HepG2 (cell line): Measurements from ENCODE around the gene PIK3R4. TPM values are rescaled to one million over a fixed set of nuclear protein-coding genes. Genes with fewer than 3 reads are reported as not detected.

Source experiments
- ATAC-seq: fragments of 200-7000 bp; cut with Tn5 transposase; 3 replicates; pipeline ENCODE4 v1.9.1; 2020; ENCODE audit warnings: mild to moderate bottlenecking, moderate library complexity
- BruUV-seq: library from RNA; stranded (reverse); fragments of 400-500 nt; replicated peaks from 2 replicates; lab custom pipeline; 2021; lab: Mats Ljungman, UMichigan
- CTCF ChIA-PET: fragments of 300-600 bp; formaldehyde crosslinking; extraction: SDS; loops from one replicate; lab custom pipeline; 2021; ENCODE audit warnings: low total read pairs, inconsistent platforms, low intra/inter-chr PET ratio; lab: Yijun Ruan, JAX
- POLR2A ChIA-PET: fragments of 350-600 bp; sonication (Branson Sonifier 250); formaldehyde crosslinking; loops from one replicate; lab custom pipeline; 2020; ENCODE audit warnings: antibody characterized with exemption, inconsistent platforms; lab: Yijun Ruan, JAX
- DNase-seq: peaks from one replicate; pipeline ENCODE4 v3.0.0-alpha.2; 2015; ENCODE audit warnings: low spot score
- FAIRE-seq: peaks from 3 replicates; lab custom pipeline; 2011; peaks lifted over from hg19 to GRCh38; lab: Jason Lieb, UNC
- H2AFZ ChIP-seq: one replicate; pipeline ENCODE4 v1.6.1; 2011; ENCODE audit warnings: low read length, inconsistent platforms
- H3K27ac ChIP-seq: fragments of 300-600 bp; 3 replicates; pipeline ENCODE4 v1.8.0; 2011; ENCODE audit warnings: mixed run types, mild to moderate bottlenecking, mixed read lengths, low read length, inconsistent platforms; ENCODE audit not compliant: insufficient read depth; ENCODE audit errors: extremely low read length
- H3K27me3 ChIP-seq, 2 experiments: fragments of 200-600 bp in 1 of 2; 2 replicates in 1 of 2; 3 replicates in 1 of 2; pipeline versions ENCODE4 v1.6.0 to v1.8.0; 2011; ENCODE audit warnings: low read length in 2 of 2, mild to moderate bottlenecking in 2 of 2, moderate library complexity in 2 of 2, inconsistent platforms in 1 of 2; ENCODE audit not compliant: insufficient read depth in 2 of 2, control insufficient read depth in 1 of 2
- H3K36me3 ChIP-seq, 2 experiments: fragments of 200-600 bp in 1 of 2; replicated peaks in 1 of 2; 2 replicates in 1 of 2; 3 replicates in 1 of 2; pipeline versions ENCODE4 v1.5.1 to v1.8.0; 2011; ENCODE audit warnings: low read length in 2 of 2, inconsistent platforms in 1 of 2; ENCODE audit not compliant: insufficient read depth in 2 of 2, control insufficient read depth in 1 of 2
- H3K4me1 ChIP-seq: 2 replicates; pipeline ENCODE4 v1.5.1; 2012; ENCODE audit warnings: low read length, inconsistent platforms; ENCODE audit not compliant: insufficient read depth
- H3K4me2 ChIP-seq: 2 replicates; pipeline ENCODE4 v1.6.0; 2011; ENCODE audit warnings: low read depth, low read length, inconsistent platforms
- H3K4me3 ChIP-seq, 3 experiments: fragments of 200-600 bp in 1 of 3; sonication (generic), shearing (Covaris generic) in 1 of 3; replicated peaks in 1 of 3; 2 replicates each; pipeline ENCODE4 v1.5.1; 2011 to 2016; ENCODE audit warnings: low read length in 3 of 3, inconsistent platforms in 2 of 3, low read depth in 2 of 3, mild to moderate bottlenecking in 2 of 3, control low read depth in 1 of 3, mixed read lengths in 1 of 3; ENCODE audit not compliant: insufficient read depth in 1 of 3
- H3K79me2 ChIP-seq: one replicate; pipeline ENCODE4 v1.6.1; 2011; ENCODE audit warnings: low read length, inconsistent platforms; ENCODE audit not compliant: insufficient read depth
- H3K9ac ChIP-seq: 2 replicates; pipeline ENCODE4 v1.6.0; 2011; ENCODE audit warnings: mild to moderate bottlenecking, low read depth, low read length, inconsistent platforms; ENCODE audit not compliant: insufficient read depth
- H3K9me3 ChIP-seq: 2 replicates; pipeline ENCODE4 v1.5.1; 2012; ENCODE audit warnings: mild to moderate bottlenecking, low read length
- H4K20me1 ChIP-seq: 2 replicates; pipeline ENCODE4 v1.6.0; 2011; ENCODE audit warnings: inconsistent platforms, mild to moderate bottlenecking, low read length, moderate library complexity; ENCODE audit not compliant: insufficient read depth
- ELF1 ChIP-seq: sonication (generic); formaldehyde crosslinking; IDR thresholded peaks from 2 replicates; pipeline ENCODE4 v1.4.0; 2020; ENCODE audit warnings: missing genetic modification reagents
- GFI1 ChIP-seq: sonication (generic); formaldehyde crosslinking; IDR thresholded peaks from 2 replicates; pipeline ENCODE4 v1.5.0; 2020; ENCODE audit warnings: missing genetic modification reagents, mild to moderate bottlenecking, borderline replicate concordance
- NR2F2 ChIP-seq: IDR thresholded peaks from 2 replicates; pipeline ENCODE4 v1.6.1; 2012; ENCODE audit warnings: low read depth, inconsistent platforms, borderline replicate concordance
- RBFOX2 ChIP-seq: fragments of 200-400 bp; formaldehyde crosslinking; IDR thresholded peaks from 2 replicates; pipeline ENCODE4 v1.6.1; 2017; ENCODE audit warnings: low read depth, mild to moderate bottlenecking, low read length
- TBX3 ChIP-seq: fragments of 450-650 bp; IDR thresholded peaks from 2 replicates; pipeline ENCODE4 v1.6.1; 2017; ENCODE audit warnings: antibody characterized with exemption, mild to moderate bottlenecking, inconsistent platforms, borderline replicate concordance
- ZNF263 ChIP-seq: sonication (generic); formaldehyde crosslinking; IDR thresholded peaks from 2 replicates; pipeline ENCODE4 v1.4.0; 2020; ENCODE audit warnings: missing genetic modification reagents
- ZNF431 ChIP-seq: sonication (generic); formaldehyde crosslinking; IDR thresholded peaks from 2 replicates; pipeline ENCODE4 v1.9.0; 2022; ENCODE audit warnings: missing genetic modification reagents, low read depth, mild to moderate bottlenecking, borderline replicate concordance
- ZNF678 ChIP-seq: sonication (generic); formaldehyde crosslinking; IDR thresholded peaks from 2 replicates; pipeline ENCODE4 v1.4.0; 2020; ENCODE audit warnings: mild to moderate bottlenecking, missing genetic modification reagents
- WGBS: methylation state at CpG from one replicate; pipeline ENCODE4 v1.1.6; 2017; ENCODE audit warnings: low lambda C conversion rate; 5-methylcytosine and 5-hydroxymethylcytosine counted together
- in situ Hi-C: cut with HindIII; loops from 2 replicates; pipeline ENCODE4 v1.10.0; 2017; ENCODE audit warnings: low pct_unique_long_range_greater_than_20kb; ENCODE audit not compliant: extremely low pct_ligation_motif_present
- intact Hi-C: fragments of 100-400 bp; cut with micrococcal nuclease; formaldehyde crosslinking; loops from one replicate; pipeline ENCODE4 v1.10.0; 2022; ENCODE audit not compliant: unreplicated experiment
- polyA plus RNA-seq, 8 experiments: library from polyadenylated mRNA; depleted of rRNA in 3 of 8; stranded (reverse) in 7 of 8; unstranded in 1 of 8; fragments of >200 nt; fragmentation: Illumina TruSeq in 4 of 8; extraction: Trizol in 4 of 8; gene quantifications; 2 replicates each; pipeline versions ENCODE4 v1.2.1 to v1.2.3, GENCODE V29; 2011 to 2016; ENCODE audit warnings: low read depth in 4 of 8, missing spikeins in 1 of 8, mixed read lengths in 1 of 8; ENCODE audit not compliant: insufficient read depth in 1 of 8
- total RNA-seq, 5 experiments: library from RNA; depleted of rRNA; stranded (reverse); fragments of >200 nt; fragmentation: Illumina TruSeq; extraction: Trizol; gene quantifications; 2 replicates each; pipeline ENCODE4 v1.2.3, GENCODE V29; 2016; ENCODE audit warnings: low read depth in 1 of 5
- TF ChIP-seq, protein P1 (sequence below): IDR thresholded peaks from 2 replicates; pipeline ENCODE4 v1.6.1; 2016; ENCODE audit warnings: low read depth

PIK3R4 gene
- total and polyA plus RNA-seq, 2 of the 13 experiments (the other 11 are each of a cell fraction or from before 2014, with no cell fraction given) = 22.4 to 26.0 TPM

DNA sequence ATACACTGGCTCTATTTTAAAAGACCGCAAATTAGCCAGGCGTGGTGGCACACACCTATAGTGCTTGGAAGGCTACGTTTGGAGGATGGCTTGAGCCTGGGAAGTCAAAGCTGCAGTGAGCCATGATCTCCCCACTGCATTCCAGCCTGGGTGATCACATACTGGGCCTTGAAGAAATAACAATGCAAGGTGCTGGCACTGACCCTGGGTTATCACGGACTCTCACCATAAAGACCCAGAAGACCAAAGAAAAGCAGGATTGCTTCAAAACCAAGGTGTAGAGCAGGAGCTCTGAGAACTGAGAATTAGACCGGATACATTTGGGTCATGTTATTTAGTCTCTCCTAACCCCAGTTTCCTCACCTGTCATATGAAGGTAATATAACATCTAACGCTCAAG lies 14.8 kb downstream of the PIK3R4 start (continued):
- TF ChIP-seq, protein P1, sequence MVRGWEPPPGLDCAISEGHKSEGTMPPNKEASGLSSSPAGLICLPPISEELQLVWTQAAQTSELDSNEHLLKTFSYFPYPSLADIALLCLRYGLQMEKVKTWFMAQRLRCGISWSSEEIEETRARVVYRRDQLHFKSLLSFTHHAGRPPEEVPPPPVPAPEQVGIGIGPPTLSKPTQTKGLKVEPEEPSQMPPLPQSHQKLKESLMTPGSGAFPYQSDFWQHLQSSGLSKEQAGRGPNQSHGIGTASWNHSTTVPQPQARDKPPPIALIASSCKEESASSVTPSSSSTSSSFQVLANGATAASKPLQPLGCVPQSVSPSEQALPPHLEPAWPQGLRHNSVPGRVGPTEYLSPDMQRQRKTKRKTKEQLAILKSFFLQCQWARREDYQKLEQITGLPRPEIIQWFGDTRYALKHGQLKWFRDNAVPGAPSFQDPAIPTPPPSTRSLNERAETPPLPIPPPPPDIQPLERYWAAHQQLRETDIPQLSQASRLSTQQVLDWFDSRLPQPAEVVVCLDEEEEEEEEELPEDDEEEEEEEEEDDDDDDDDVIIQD (CRISPR knock-in tag) = no peak
- TF ChIP-seq ZNF263 (CRISPR knock-in tag) = no peak

DNA sequence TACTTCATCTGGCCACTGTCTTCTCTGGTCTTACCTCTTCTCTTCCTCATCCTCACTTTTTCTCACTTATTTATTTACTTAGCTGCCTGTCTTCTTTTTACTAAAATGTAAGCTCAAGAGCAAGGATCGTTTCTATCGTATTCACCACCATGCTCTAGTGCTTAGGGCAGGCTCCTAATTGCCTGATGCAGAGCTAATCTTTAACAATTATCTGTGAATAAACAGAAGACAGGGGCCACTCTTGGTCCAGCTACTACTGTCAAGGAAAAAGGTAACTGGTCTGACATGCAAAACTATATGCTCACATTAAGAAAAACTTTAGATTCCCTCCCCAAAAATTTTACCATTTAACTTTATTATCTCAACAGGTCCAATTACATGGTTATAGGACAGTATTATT lies 17.5 kb downstream of the PIK3R4 start:
- no TSS peak for BruUV-seq
- H4K20me1 ChIP-seq = no peaks in the 10 kb centered on the region
- DNase-seq (no peak), FAIRE-seq (no peak), ATAC-seq (no peak)
- 43% methylated on average over 2 of the region's 2 CpGs for WGBS
- TF ChIP-seq ELF1 (CRISPR knock-in tag) = no peak
- TF ChIP-seq ZNF431 = no peak
- no peak for TF ChIP-seq ZNF678
- TF ChIP-seq TBX3 = no peak
- no peak for TF ChIP-seq RBFOX2
- TF ChIP-seq NR2F2 = no peak
- TF ChIP-seq GFI1 (CRISPR knock-in tag) = no peak
- H3K36me3 ChIP-seq = peaks cover 2 to 7% of the 10 kb centered on the region in 2 experiments; a peak in 2 of 5 replicates
- H3K4me3 ChIP-seq = no peak overlapping the region
- H3K4me1 ChIP-seq = peaks cover 23% of the 10 kb centered on the region
- no peak overlapping the region for H3K27ac ChIP-seq
- no peak overlapping the region for H3K9ac ChIP-seq
- H3K27me3 ChIP-seq = no peaks in the 10 kb centered on the region
- H3K4me2 ChIP-seq = no peak overlapping the region
- H2AFZ ChIP-seq = no peak overlapping the region
- no peaks in the 10 kb centered on the region for H3K9me3 ChIP-seq
- peaks cover 2% of the 10 kb centered on the region for H3K79me2 ChIP-seq
- CTCF ChIA-PET = no interaction called here
- intact Hi-C loops (no loop called here), in situ Hi-C loops (no loop called here)
- POLR2A ChIA-PET = no interaction called here
